Measurements from ENCODE around the gene TMEM59L. TPM values are rescaled to one million over a fixed set of nuclear protein-coding genes. Genes with fewer than 3 reads are reported as not detected.
A peak's percentile ranks its signal among the peaks of the same experiment; 100 is the strongest.

TMEM59L gene
- total and polyA plus RNA-seq, 2 of the 13 experiments (the other 11 are each of a cell fraction or from before 2014, with no cell fraction given) = 0.97 to 5.5 TPM

DNA sequence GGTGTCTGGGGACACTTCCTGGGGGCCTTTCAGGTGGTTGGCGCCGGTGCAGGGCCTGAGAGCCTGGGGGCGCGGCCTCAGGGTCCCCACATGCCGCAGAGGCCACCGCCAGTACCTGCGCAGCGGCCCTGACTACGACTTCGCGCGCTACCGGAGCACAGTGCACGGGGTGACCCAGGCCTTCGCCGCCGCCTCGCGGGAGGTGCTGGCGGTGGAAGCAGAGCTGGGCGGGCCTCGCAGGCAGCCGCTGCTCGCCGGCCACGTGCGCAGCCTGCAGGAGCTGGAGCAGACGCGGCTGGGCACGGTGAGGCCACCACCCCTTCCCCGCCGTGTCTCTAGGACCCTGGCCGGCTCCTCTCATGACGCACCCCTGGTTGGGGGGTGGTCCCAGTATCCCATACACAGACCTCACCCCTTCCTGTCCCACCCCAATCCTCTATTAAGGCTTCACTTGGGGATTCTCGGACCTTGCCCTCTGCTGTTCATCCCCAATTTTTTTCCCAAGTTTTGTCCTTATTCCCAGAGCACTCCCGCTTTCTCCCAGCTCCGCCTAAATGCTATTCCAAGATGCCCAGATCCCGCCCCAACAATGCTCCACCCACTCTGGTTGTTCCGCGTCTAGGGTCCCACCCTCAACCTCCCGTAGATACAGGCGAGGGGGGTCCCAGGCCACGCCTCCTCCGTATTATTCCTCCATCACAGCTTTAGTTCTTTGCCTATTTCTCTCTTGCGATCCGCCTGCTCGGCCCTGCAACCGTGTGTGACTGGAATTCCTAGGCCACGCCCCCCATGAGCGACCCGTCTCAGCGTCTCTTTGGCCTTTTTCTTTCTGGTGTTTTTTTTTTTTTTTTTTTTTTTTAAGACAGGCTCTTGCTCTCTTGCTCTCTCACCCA, 23.0 kb upstream of the TMEM59L start (continued):
- TF ChIP-seq NR2F6 (IDR thresholded peaks at IDR 0.05) (no peak), NR2F6 (CRISPR knock-in tag; IDR thresholded peaks at IDR 0.05) (no peak), ZNF225 (CRISPR knock-in tag; IDR thresholded peaks at IDR 0.05) (peak; percentile 96; the same call in 1 of the 2 replicates), ZNF724P (CRISPR knock-in tag; IDR thresholded peaks at IDR 0.05; ENCODE audit: borderline replicate concordance) (peak; percentile 96), SCMH1 (CRISPR knock-in tag; IDR thresholded peaks at IDR 0.05; ENCODE audit: borderline replicate concordance) (no peak), TAF1 (CRISPR knock-in tag; IDR thresholded peaks at IDR 0.05) (no peak; the same call in 1 of the 2 replicates), MIXL1 (CRISPR knock-in tag; IDR thresholded peaks at IDR 0.05) (peak; percentile 54; the same call in 1 of the 2 replicates), LCORL (IDR thresholded peaks at IDR 0.05) (no peak), LCORL (CRISPR knock-in tag; IDR thresholded peaks at IDR 0.05) (peak; percentile 52; the same call in 1 of the 2 replicates), SMAD1 (CRISPR knock-in tag; IDR thresholded peaks at IDR 0.05; ENCODE audit: borderline replicate concordance, low read depth) (no peak), HDAC1 (CRISPR knock-in tag; IDR thresholded peaks at IDR 0.05) (no peak; the same call in none of the 2 replicates), DDIT3 (CRISPR knock-in tag; IDR thresholded peaks at IDR 0.05) (no peak), MIER3 (CRISPR knock-in tag; IDR thresholded peaks at IDR 0.05; ENCODE audit: borderline replicate concordance) (no peak), AKNA (CRISPR knock-in tag; IDR thresholded peaks at IDR 0.05; ENCODE audit: borderline replicate concordance) (peak; percentile 53; the same call in 1 of the 2 replicates), ZSCAN21 (CRISPR knock-in tag; IDR thresholded peaks at IDR 0.05; ENCODE audit: borderline replicate concordance) (peak; percentile 99), ZNF547 (CRISPR knock-in tag; IDR thresholded peaks at IDR 0.05) (peak; percentile 83; the same call in 1 of the 2 replicates), MZF1 (CRISPR knock-in tag; IDR thresholded peaks at IDR 0.05; ENCODE audit: borderline replicate concordance) (no peak), CHD4 (IDR thresholded peaks at IDR 0.05; ENCODE audit: borderline replicate concordance, low read length) (no peak), ZBTB2 (CRISPR knock-in tag; IDR thresholded peaks at IDR 0.05; ENCODE audit: low read depth) (no peak; the same call in 1 of the 2 replicates), ATF1 (CRISPR knock-in tag; IDR thresholded peaks at IDR 0.05) (no peak), MIER2 (CRISPR knock-in tag; IDR thresholded peaks at IDR 0.05) (no peak), KDM5B (CRISPR knock-in tag; IDR thresholded peaks at IDR 0.05; ENCODE audit: borderline replicate concordance) (peak; percentile 96), THRA (CRISPR knock-in tag; IDR thresholded peaks at IDR 0.05; ENCODE audit: borderline replicate concordance) (peak; percentile 31; the same call in 1 of the 2 replicates)
